Measurements from ENCODE around the gene KDM4D.

KDM4D gene

DNA sequence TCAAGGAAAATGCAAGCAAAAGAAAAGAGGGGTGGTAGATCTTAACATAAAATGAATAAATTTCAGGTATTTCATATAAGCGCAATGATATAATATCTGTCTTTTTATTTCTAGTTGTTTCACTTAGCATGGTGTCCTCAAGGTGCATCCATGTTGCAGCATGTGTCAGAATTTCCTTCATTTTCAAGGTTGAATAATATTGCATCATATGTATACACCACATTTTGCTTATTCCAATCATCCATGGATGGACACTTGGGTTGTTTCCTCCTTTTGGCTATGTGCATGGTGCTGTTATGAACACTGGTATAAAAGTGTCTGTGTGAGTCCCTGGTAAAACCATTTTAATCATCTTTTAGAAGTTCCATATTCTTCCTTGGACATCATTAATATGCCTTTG lies 68.7 kb downstream of the KDM4D start:
- in situ Hi-C loops (cut with MboI; ENCODE audit: low sequenced_read_pairs, unreplicated experiment) = no loop called here
- DNase-seq (ENCODE audit: low spot score) = no peak
- TF ChIP-seq, protein P1, sequence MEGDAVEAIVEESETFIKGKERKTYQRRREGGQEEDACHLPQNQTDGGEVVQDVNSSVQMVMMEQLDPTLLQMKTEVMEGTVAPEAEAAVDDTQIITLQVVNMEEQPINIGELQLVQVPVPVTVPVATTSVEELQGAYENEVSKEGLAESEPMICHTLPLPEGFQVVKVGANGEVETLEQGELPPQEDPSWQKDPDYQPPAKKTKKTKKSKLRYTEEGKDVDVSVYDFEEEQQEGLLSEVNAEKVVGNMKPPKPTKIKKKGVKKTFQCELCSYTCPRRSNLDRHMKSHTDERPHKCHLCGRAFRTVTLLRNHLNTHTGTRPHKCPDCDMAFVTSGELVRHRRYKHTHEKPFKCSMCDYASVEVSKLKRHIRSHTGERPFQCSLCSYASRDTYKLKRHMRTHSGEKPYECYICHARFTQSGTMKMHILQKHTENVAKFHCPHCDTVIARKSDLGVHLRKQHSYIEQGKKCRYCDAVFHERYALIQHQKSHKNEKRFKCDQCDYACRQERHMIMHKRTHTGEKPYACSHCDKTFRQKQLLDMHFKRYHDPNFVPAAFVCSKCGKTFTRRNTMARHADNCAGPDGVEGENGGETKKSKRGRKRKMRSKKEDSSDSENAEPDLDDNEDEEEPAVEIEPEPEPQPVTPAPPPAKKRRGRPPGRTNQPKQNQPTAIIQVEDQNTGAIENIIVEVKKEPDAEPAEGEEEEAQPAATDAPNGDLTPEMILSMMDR (IDR thresholded peaks at IDR 0.05; ENCODE audit: borderline replicate concordance, control extremely low read depth, extremely low read depth, insufficient read depth, missing control alignments) = no peak

DNA sequence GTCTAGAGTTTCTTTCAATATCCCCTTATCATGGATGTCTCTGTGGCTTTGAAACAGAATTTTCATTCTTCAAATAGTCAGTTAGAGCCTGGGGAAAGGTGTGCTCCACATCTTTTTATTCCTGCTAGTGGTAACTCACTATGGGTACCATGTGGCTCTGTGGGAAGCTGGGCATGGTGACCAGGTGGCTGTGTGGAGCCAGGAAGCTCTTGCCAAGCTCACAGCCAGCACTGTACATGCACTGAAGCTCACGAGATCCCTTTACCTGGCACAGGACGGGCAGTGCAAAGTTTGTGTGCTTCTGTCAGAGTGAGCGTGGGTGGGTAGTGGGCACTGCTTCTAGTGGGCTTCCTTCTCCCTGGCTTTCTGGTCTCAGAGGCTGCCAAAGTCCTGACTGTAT lies 69.4 kb downstream of the KDM4D start:
- in situ Hi-C loops (cut with MboI; ENCODE audit: low sequenced_read_pairs, unreplicated experiment) = no loop called here
- TF ChIP-seq, protein P1 (IDR thresholded peaks at IDR 0.05; ENCODE audit: borderline replicate concordance, control extremely low read depth, extremely low read depth, insufficient read depth, missing control alignments) = no peak
- no peak for DNase-seq (ENCODE audit: low spot score)

DNA sequence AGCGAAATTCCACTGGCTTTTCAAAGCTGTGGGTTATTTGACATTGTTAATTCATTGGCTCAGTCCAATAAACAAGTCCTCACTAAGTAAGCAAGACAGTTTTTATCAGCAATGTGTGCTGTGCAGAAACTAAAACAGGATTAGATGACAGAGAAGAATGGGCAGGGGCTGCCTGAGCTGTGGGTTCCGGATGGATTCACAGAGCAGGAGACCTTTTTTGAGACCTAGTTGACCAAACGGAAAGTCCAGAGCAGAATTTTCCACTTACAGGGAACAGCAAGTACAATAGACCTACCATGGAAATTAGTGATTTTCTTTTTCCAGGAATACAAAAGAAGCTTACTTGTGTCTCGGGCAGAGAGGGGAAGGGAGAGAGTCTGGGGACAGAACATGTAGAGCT lies 70.5 kb downstream of the KDM4D start:
- no peak for DNase-seq (ENCODE audit: low spot score)
- in situ Hi-C loops (cut with MboI; ENCODE audit: low sequenced_read_pairs, unreplicated experiment) = no loop called here
- TF ChIP-seq, protein P1 (IDR thresholded peaks at IDR 0.05; ENCODE audit: borderline replicate concordance, control extremely low read depth, extremely low read depth, insufficient read depth, missing control alignments) = no peak

DNA sequence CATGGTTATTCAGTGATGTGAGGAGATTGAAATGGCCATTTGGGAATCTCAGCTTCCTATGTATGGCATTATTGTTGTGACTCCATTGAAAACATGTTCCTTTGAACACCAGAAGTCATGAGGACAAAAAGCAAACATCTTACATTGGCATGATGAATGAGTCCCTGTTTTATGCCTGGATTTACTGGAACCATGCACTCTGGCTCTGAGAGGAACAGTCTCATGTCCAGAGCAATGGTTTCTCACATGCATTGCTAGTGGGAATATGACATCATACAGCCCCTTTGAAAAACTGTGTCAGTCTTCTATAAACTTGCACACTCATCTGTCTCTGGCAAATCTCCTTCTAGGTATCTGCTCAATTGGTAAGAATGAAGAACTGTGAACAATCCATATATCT lies 72.3 kb downstream of the KDM4D start:
- DNase-seq (ENCODE audit: low spot score) = no peak
- TF ChIP-seq, protein P1 (IDR thresholded peaks at IDR 0.05; ENCODE audit: borderline replicate concordance, control extremely low read depth, extremely low read depth, insufficient read depth, missing control alignments) = no peak
- in situ Hi-C loops (cut with MboI; ENCODE audit: low sequenced_read_pairs, unreplicated experiment) = no loop called here
